ENCODE results near the gene MEIS2. TPM values are rescaled to one million over a fixed set of nuclear protein-coding genes. Genes with fewer than 3 reads are reported as not detected.
A peak's percentile ranks its signal among the peaks of the same experiment; 100 is the strongest.

MEIS2 gene
- polyA plus RNA-seq, 1 donor from 2014 or later = not detected

DNA sequence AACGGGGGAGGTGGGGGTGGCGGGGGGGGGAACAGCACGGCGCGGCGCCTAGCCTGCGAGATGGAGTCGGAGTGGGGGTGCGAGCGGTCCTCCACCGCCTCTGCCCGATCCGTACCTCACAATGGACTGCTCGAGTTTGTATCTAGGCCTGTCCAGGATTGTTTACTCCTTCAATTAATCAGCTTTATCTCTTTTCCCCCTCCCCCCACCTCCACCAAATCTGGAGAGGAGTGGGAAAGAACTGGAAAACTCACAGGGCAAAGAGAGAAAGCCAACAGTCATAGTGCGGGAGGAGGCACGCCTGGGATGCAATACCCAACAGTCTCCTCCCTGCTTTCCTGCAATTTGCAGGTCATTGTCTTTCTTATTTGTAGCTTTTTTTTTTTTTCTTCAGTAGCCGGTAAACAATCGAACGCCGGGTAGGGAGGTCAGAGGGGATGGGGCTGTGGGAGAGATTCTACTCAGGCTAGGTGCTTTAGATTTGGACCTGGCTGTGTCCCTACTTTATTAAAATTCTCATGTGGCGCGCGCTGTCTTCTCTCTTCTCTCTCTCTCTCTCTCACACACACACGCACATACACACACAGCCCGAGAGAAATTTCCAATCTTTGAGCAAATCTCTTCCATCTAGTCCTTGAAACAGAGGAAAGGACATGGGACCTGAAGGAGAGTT, 6.9 kb upstream of the MEIS2 start:
- peaks cover 79% of the 10 kb centered on the region for H3K27me3 Mint-ChIP-seq
- H3K4me1 Mint-ChIP-seq = peaks cover 8 to 12% (median 9%) of the 10 kb centered on the region in 3 donors

DNA sequence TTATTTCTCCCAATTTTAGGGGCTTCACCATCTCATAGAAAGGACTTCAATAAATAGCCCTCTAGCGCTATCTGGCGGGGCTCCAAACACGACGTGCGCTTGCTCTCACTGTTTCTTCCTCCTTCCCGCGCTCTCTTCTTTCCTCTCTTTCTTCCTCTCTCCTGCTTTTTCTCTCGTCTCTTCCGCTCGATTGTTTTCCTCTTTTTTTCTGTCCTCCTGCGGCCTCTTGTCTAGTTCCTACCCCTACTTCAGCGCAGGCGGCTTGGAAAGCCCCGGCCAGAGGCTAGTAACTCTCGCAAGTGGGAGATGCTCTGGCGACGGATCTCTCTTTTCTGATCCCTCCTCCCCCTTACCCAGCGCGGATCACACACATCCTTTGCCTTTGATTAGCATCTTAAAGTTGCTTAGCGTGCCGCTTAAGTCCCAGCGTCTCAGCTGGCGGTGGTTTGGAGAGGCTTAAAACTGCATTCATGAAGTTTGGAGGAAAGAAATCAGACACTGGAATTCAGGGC, 6.2 kb upstream of the MEIS2 start:
- peak overlapping the region; percentile 26 to 92 (median 48) for H3K27ac Mint-ChIP-seq
- H3K4me1 Mint-ChIP-seq = peaks cover 9 to 10% (median 10%) of the 10 kb centered on the region in 3 donors
- H3K4me3 Mint-ChIP-seq = peak overlapping the region in 2 of 4 donors; percentile 39 to 51
- H3K9me3 Mint-ChIP-seq = peaks cover 2 to 21% (median 3%) of the 10 kb centered on the region in 3 donors
- H3K27me3 Mint-ChIP-seq = peaks cover 76% of the 10 kb centered on the region
- H3K36me3 Mint-ChIP-seq = no peaks in the 10 kb centered on the region

More for the DNA sequence above, 6.9 kb upstream of the MEIS2 start:
- Mint-ChIP-seq H3K4me3 (peak overlapping the region in 1 of 4 donors; percentile 60), H3K36me3 (no peaks in the 10 kb centered on the region), H3K9me3 (peaks cover 2 to 24% (median 9%) of the 10 kb centered on the region in 3 donors), H3K27ac (peak overlapping the region in 2 of 3 donors; percentile 72 to 92)

DNA sequence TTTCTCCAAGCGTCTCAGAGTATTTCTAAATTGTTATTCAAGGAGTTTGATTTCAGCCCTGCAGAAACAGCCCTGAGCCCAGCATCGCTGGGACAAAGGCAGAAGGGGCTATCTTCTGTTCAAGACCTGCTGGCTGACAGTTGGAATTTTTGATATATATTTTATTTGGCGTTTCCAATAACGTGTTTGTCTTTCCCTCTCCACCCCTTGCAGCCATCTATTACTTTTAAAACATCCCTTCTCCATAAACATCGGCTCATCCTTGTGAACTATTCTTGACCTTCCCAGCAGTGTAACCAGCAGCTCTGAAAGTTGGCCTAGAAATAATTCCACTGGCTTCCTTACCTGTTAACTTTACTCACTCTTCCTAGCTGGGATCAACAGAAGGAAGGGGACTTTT, 5.5 kb upstream of the MEIS2 start:
- H3K4me1 Mint-ChIP-seq = peaks cover 10 to 11% (median 10%) of the 10 kb centered on the region in 3 donors
- no peak overlapping the region for H3K4me3 Mint-ChIP-seq
- peak overlapping the region in 2 of 3 donors; percentile 48 to 92 for H3K27ac Mint-ChIP-seq
- peaks cover 74% of the 10 kb centered on the region for H3K27me3 Mint-ChIP-seq
- peaks cover 2 to 22% (median 3%) of the 10 kb centered on the region in 3 donors for H3K9me3 Mint-ChIP-seq
- H3K36me3 Mint-ChIP-seq = peaks cover 3% of the 10 kb centered on the region

DNA sequence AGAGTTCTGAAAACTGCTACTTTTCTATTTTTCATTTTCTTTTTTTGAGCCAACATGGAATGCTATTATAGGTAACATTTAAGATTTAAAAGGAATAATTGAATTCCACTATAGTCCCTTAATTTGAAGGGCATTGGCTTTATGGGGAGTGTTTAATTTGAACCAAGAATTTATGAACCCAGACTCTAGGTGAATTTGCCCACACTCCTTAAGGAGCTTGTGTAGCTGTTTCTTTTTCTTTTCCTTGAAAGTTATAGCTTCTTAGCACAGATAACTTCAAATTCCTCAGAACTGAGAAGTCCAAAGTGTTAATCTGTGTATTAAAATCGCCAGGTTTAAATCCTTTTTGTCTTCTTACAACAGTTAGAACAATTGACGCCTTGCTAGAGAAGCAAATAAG, 4.7 kb upstream of the MEIS2 start:
- peak overlapping the region in 1 of 4 donors; percentile 77 for H3K4me3 Mint-ChIP-seq
- peak overlapping the region in 1 of 3 donors; percentile 48 for H3K27ac Mint-ChIP-seq
- peaks cover 3% of the 10 kb centered on the region for H3K36me3 Mint-ChIP-seq
- peaks cover 2 to 24% (median 3%) of the 10 kb centered on the region in 3 donors for H3K9me3 Mint-ChIP-seq
- peaks cover 70% of the 10 kb centered on the region for H3K27me3 Mint-ChIP-seq
- peaks cover 10 to 16% (median 12%) of the 10 kb centered on the region in 3 donors for H3K4me1 Mint-ChIP-seq

DNA sequence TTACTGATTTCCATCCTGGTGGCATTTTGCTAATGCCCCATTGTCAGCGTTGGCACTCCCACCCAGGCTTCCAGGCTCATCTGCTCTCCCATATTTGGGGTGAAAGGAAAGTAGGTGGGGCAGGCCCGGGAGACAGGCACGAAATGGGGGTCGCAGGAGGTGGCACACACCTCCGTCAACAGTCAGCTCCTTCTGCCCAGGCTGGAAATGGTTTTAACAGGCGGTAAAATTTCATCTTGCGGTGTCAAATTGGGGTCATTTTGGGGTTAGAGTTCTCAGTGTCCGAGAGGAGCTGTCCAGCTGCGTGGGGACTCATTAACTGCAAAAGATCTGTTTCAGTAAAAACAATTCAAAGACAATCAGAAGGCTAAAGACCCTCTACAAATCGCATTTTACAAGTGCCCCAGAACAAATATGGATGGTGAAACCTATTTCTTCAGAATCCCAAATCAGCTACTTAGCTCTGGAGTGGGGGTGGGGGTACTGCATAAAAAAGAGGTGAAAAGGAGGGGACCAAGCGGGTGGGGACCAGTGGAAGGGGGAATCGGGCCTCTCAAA, 4.2 kb upstream of the MEIS2 start:
- H3K27me3 Mint-ChIP-seq = peaks cover 71% of the 10 kb centered on the region
- peaks cover 10 to 18% (median 11%) of the 10 kb centered on the region in 3 donors for H3K4me1 Mint-ChIP-seq
- peaks cover 2 to 20% (median 3%) of the 10 kb centered on the region in 3 donors for H3K9me3 Mint-ChIP-seq
- H3K36me3 Mint-ChIP-seq = peaks cover 3% of the 10 kb centered on the region
- H3K27ac Mint-ChIP-seq = peak overlapping the region in 1 of 3 donors; percentile 66
- peak overlapping the region in 1 of 4 donors; percentile 77 for H3K4me3 Mint-ChIP-seq

DNA sequence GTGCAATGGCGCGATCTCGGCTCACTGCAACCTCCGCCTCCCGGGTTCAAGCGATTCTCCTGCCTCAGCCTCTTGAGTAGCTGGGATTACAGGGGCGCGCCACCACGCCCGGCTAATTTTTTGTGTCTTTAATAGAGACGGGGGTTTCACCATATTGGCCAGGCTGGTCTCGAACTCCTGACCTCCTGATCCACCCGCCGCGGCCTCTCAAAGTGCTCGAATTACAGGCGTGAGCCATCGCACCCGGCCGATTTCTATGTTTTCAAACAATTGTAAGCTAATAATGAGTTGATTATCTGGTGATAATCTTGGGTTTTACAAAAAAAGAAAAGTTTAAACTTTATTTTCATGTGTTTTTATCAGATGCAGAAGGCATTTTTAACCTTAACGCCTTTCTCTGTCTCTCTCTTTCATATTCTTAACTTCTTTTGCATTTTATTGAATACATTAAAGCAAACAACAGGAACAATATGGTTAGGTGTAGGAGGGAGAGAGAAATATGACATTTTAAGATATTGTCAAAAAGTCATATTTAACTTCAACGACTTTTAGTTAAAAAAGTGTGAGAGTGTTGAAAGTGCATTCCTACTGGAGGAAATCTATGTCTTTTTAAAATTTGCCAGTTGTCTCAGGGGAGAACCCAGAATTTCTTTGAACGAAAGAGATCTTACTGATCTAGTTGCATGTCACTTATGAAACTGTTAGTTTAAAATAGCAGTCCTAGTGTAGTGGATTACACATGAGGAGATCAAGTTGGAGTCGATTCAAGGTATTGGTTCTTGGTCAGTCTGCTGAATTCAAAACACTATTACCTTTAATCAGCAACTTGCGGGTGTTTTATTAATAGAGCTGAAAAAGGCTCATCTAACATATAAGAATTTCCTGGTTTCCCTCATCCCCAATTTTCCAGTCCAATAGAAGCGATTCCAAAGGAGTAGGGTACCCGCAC, 3.4 kb upstream of the MEIS2 start:
- H3K9me3 Mint-ChIP-seq = peaks cover 2 to 20% (median 3%) of the 10 kb centered on the region in 3 donors
- H3K36me3 Mint-ChIP-seq = peaks cover 3% of the 10 kb centered on the region

DNA sequence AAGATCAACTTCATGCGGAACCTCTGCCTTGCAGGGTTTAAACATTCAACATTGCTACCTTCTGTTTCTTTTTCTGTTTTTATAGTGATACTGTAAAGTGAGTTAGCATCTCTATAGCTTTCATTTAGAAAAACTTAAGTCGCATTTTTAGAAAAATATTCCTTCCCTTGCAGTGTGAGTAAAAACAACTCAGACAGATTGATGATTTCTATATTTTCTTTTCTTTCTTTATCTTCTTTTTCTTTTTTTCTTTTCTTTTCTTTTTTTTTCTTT, 2.8 kb upstream of the MEIS2 start:
- Mint-ChIP-seq H3K27ac (peak overlapping the region in 1 of 3 donors; percentile 86), H3K36me3 (peaks cover 3% of the 10 kb centered on the region), H3K9me3 (peaks cover 2 to 18% (median 3%) of the 10 kb centered on the region in 3 donors), H3K4me3 (peak overlapping the region; percentile 14 to 65 (median 48)), H3K27me3 (peaks cover 67% of the 10 kb centered on the region), H3K4me1 (peaks cover 10 to 18% (median 17%) of the 10 kb centered on the region in 3 donors)

More for the DNA sequence above, 3.4 kb upstream of the MEIS2 start:
- H3K27ac Mint-ChIP-seq = peak overlapping the region in 1 of 3 donors; percentile 86
- peaks cover 67% of the 10 kb centered on the region for H3K27me3 Mint-ChIP-seq
- peak overlapping the region in 2 of 4 donors; percentile 65 to 77 for H3K4me3 Mint-ChIP-seq
- H3K4me1 Mint-ChIP-seq = peaks cover 10 to 18% (median 14%) of the 10 kb centered on the region in 3 donors

DNA sequence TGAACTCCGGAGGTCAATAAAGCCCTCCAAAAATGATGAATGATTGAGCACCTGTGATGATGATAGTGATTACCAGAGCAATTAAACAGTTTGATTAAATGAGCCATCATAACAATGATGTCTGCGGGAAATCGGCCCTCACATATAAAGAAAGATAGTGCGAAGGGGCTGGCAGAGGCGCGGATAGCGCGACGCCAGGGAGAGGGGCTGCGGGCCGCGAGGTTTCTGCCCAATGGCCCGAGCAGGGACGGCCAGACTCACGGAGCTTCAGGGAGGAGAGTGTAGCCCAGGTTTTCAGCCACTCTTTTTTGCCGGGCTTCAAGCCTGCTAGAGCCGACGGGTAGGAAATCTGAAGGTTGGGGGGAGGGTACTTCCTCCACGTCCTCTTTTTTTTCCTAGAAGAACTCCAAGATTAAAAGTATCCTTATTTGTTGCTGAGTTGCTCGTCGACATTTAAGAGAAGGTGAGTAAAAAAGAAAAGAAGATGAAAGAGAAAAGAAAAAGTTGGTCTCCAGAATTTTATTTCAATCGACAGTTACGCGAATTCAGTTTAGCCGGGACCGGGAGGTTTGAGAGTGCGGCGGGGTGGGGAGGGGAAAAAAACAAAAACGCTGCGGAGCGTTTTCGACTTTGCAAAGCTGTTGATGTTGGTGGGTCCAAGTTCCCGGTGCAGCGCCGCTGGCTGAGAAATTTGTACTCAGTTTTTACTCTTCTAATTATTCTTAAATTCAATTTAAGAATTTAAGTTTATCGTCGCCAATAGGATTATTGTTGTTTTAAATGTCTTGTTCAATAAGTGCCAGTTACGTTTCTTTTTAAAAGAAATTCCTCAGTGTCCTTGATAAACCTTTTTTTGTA, 2.2 kb upstream of the MEIS2 start:
- peaks cover 2 to 18% (median 3%) of the 10 kb centered on the region in 3 donors for H3K9me3 Mint-ChIP-seq
- H3K4me1 Mint-ChIP-seq = peaks cover 10 to 19% (median 17%) of the 10 kb centered on the region in 3 donors
- peaks cover 67% of the 10 kb centered on the region for H3K27me3 Mint-ChIP-seq
- peak overlapping the region; percentile 59 to 99 (median 86) for H3K27ac Mint-ChIP-seq
- peaks cover 3% of the 10 kb centered on the region for H3K36me3 Mint-ChIP-seq
- peak overlapping the region; percentile 14 to 86 (median 60) for H3K4me3 Mint-ChIP-seq

DNA sequence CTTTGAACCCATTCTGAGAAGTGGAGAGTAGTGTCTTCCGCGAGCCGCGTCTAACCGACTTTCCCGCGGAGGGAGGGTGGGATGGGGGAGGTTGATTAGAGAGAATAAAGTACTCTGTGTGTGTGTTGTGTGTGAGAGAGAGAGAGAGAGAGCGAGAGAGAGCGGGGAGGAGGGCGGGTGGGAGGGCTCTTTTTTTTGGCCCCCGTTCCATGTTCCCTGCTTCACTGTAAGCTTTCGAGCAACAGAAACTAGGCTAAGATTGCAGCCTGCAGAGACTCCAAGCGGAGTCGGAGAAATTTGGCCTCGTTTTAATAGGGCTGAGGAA, 1.6 kb upstream of the MEIS2 start:
- peaks cover 3% of the 10 kb centered on the region for H3K36me3 Mint-ChIP-seq
- H3K27me3 Mint-ChIP-seq = peaks cover 68% of the 10 kb centered on the region
- peaks cover 16 to 22% (median 17%) of the 10 kb centered on the region in 3 donors for H3K4me1 Mint-ChIP-seq
- peak overlapping the region; percentile 47 to 99 (median 86) for H3K27ac Mint-ChIP-seq
- H3K9me3 Mint-ChIP-seq = peaks cover 0 to 20% (median 3%) of the 10 kb centered on the region in 3 donors
- peak overlapping the region; percentile 47 to 100 (median 89) for H3K4me3 Mint-ChIP-seq

DNA sequence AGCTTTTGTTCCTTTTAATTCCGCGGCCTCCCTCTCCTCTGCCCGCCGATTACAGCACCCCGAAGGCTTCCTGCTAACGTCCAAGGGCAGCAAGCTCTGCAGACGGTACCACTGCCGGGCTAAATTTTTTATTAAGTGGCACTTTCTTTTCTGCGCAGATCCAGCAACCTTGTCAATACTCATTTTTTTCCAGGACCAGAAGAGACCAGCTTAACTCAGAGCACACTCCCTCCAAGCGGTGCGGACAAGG, 542 bp upstream of the MEIS2 start:
- Mint-ChIP-seq H3K27ac (peak overlapping the region; percentile 62 to 99 (median 76)), H3K36me3 (peaks cover 3% of the 10 kb centered on the region), H3K4me3 (peak overlapping the region; percentile 81 to 100 (median 96)), H3K9me3 (peaks cover 0 to 18% (median 3%) of the 10 kb centered on the region in 3 donors), H3K4me1 (peaks cover 17 to 19% (median 19%) of the 10 kb centered on the region in 3 donors), H3K27me3 (peaks cover 70% of the 10 kb centered on the region)

DNA sequence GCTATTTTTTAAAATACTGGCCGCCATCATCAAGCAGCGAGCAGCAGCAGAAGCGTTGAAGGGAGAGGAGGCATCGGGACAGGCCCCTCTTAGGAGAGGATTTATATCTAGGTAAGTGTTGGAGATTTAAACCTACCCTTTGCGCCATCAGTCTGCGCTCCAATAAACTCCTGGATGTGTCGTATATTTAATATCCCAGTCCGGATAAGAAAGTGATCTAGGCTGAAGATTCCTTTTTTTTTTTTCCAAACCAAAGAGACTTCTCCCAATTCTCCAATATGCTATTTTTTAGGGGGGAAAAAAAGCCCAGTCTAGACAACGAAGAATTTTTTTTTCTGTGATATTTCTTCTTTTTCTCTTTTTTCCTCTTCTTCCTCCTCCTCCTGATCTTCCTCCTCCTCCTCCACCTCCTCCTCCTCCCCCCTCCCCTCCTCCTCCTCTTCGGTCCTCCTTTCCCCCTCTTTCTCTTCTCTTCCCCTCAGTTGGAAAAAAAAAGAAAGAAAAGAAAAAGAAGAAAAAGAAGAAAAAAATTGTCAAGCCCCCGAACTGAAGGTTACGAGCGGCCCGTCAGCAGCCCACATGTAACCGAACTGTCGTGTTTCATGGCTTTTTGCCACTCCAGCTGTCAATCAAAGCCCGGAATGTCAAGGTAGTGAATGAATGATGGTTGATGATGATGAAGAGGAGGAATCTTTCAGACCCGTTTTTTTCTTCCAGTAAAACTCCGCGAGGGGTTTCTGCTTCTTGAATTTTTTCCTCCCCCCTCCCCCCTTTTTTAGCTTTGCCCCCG, 835 bp downstream of the MEIS2 start:
- H3K36me3 Mint-ChIP-seq = peaks cover 3% of the 10 kb centered on the region
- H3K9me3 Mint-ChIP-seq = peaks cover 0 to 18% (median 3%) of the 10 kb centered on the region in 3 donors
- peak overlapping the region in 2 of 3 donors; percentile 28 to 62 for H3K27ac Mint-ChIP-seq
- H3K4me3 Mint-ChIP-seq = peak overlapping the region; percentile 81 to 100 (median 96)
- peaks cover 17 to 19% (median 19%) of the 10 kb centered on the region in 3 donors for H3K4me1 Mint-ChIP-seq
- H3K27me3 Mint-ChIP-seq = peaks cover 76% of the 10 kb centered on the region

DNA sequence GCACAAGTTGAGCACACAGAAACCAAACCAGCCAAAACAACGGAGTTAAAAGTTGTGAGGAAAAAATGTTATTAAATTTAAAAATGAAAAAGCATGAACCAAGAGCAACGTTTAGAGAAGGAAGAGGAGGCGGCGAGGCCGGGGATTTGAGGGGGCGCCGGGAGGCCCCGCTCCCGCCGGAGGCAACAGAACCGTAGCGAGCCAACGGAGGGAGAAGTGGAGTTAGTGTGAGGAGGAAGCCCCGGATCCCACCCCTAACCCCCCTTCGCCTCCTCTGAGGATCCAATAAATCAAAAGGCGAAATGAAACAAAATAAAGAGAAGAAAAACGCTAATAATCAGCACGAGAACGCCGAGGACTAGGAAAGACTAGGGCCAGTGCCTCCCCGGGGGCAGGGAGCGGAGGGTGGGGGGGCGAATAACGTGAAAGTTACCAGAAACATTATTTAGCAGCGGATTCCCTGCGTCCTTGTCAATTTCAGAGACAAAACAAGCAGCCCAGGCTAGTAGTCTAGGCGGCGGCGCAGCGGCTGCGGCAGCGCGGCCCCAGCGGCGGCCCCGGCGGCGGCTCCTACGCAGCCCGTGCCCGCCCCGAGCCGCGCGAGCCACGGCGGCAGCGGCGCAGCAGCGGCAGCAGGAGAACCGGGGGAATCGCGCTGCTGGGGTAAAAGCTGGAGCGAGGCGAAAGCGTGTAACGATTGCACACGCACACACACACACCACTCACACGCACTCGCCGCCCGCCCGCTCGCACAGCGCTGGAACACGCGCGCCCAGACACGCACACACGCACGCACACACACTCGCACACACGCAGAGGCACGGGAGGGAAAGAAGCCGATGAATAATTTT, 1.7 kb downstream of the MEIS2 start:
- Mint-ChIP-seq H3K4me1 (peaks cover 17 to 19% (median 19%) of the 10 kb centered on the region in 3 donors), H3K27ac (no peak overlapping the region), H3K36me3 (peaks cover 3% of the 10 kb centered on the region), H3K9me3 (peaks cover 0 to 15% (median under 1%) of the 10 kb centered on the region in 3 donors), H3K27me3 (peaks cover 77% of the 10 kb centered on the region), H3K4me3 (peak overlapping the region; percentile 81 to 100 (median 96))

All from IgD-negative memory B cell (primary cell).